Neural crest cell (in vitro differentiated cells): Measurements from ENCODE around the gene TGM5. TPM values are rescaled to one million over a fixed set of nuclear protein-coding genes. Genes with fewer than 3 reads are reported as not detected.
"Not testable (repeated sequence)": the region's sequence is repeated elsewhere in the genome, so short reads cannot be mapped to it uniquely, and the experiment has no call there.

Experiments used
- DNase-seq: peaks from one replicate; pipeline ENCODE4 v3.0.0; 2021; ENCODE audit warnings: low read depth, mixed read lengths, low spot score
- H3K27ac Mint-ChIP-seq: one replicate; pipeline ENCODE4 v1.8.0; 2021; ENCODE audit warnings: mild to moderate bottlenecking, mixed read lengths; ENCODE audit not compliant: unreplicated experiment
- H3K27me3 Mint-ChIP-seq: 2 replicates; pipeline ENCODE4 v1.8.0; 2021; ENCODE audit warnings: low read depth, mild to moderate bottlenecking, mixed read lengths
- H3K36me3 Mint-ChIP-seq: 2 replicates; pipeline ENCODE4 v1.8.0; 2021; ENCODE audit warnings: low read depth, mild to moderate bottlenecking, mixed read lengths
- H3K4me1 Mint-ChIP-seq: 2 replicates; pipeline ENCODE4 v1.8.0; 2021; ENCODE audit warnings: mixed read lengths
- H3K4me3 Mint-ChIP-seq: one replicate; pipeline ENCODE4 v1.8.0; 2021; ENCODE audit warnings: mild to moderate bottlenecking, mixed read lengths
- H3K9me3 Mint-ChIP-seq: 2 replicates; pipeline ENCODE4 v1.8.0; 2021; ENCODE audit warnings: mixed read lengths
- CTCF ChIP-seq: fragments of 200-600 bp; sonication (generic); conservative IDR thresholded peaks from 2 replicates; pipeline ENCODE4 v1.5.0; 2021; ENCODE audit warnings: antibody characterized with exemption, mild to moderate bottlenecking
- total RNA-seq: library from RNA; stranded (reverse); gene quantifications from 2 replicates; pipeline ENCODE4 v1.2.1, GENCODE V29; 2021

Gene TGM5
- total RNA-seq, 1 donor from 2014 or later, result not detected

GRCh38 chr15:43299411-43299810 lies 32.7 kb upstream of the TGM5 start:
- no peaks in the 10 kb centered on the region for H3K9me3 Mint-ChIP-seq
- TF ChIP-seq CTCF, result no peak
- H3K4me3 Mint-ChIP-seq, result no peak overlapping the region
- H3K36me3 Mint-ChIP-seq, result no peaks in the 10 kb centered on the region
- peaks cover 25% of the 10 kb centered on the region for H3K27me3 Mint-ChIP-seq
- DNase-seq, result no peak
- no peak overlapping the region for H3K27ac Mint-ChIP-seq
- H3K4me1 Mint-ChIP-seq, result peaks cover 15% of the 10 kb centered on the region

- Mint-ChIP-seq H3K9me3 (no peaks in the 10 kb centered on the region), H3K27me3 (peaks cover 51% of the 10 kb centered on the region), H3K36me3 (no peaks in the 10 kb centered on the region), H3K27ac (no peak overlapping the region), H3K4me1 (peaks cover 15% of the 10 kb centered on the region), H3K4me3 (no peak overlapping the region)
- no peak for DNase-seq
- TF ChIP-seq CTCF, result no peak
These were observed 27.5 kb upstream of the TGM5 start for GRCh38 chr15:43294091-43294706.

GRCh38 chr15:43293432-43293831 lies 26.7 kb upstream of the TGM5 start:
- DNase-seq, result no peak
- TF ChIP-seq CTCF, result no peak
- Mint-ChIP-seq H3K4me3 (no peak overlapping the region), H3K9me3 (no peaks in the 10 kb centered on the region), H3K27ac (no peak overlapping the region), H3K36me3 (no peaks in the 10 kb centered on the region), H3K27me3 (peaks cover 55% of the 10 kb centered on the region), H3K4me1 (peaks cover 15% of the 10 kb centered on the region)

- Mint-ChIP-seq H3K9me3 (no peaks in the 10 kb centered on the region), H3K27me3 (peaks cover 61% of the 10 kb centered on the region), H3K27ac (no peak overlapping the region), H3K4me3 (no peak overlapping the region), H3K4me1 (peaks cover 12% of the 10 kb centered on the region), H3K36me3 (no peaks in the 10 kb centered on the region)
- no peak for DNase-seq
- TF ChIP-seq CTCF, result no peak
These were observed 25.8 kb upstream of the TGM5 start for GRCh38 chr15:43292375-43293078.

- not testable (repeated sequence) for H3K4me1 Mint-ChIP-seq, DNase-seq, H3K4me3 Mint-ChIP-seq, H3K36me3 Mint-ChIP-seq, H3K27ac Mint-ChIP-seq, H3K9me3 Mint-ChIP-seq
- peaks cover 64% of the 10 kb centered on the region for H3K27me3 Mint-ChIP-seq
These were observed 22.9 kb upstream of the TGM5 start for GRCh38 chr15:43289656-43290055.

- Mint-ChIP-seq H3K27me3 (peaks cover 47% of the 10 kb centered on the region), H3K27ac (no peak overlapping the region), H3K36me3 (no peaks in the 10 kb centered on the region), H3K4me1 (peaks cover 5% of the 10 kb centered on the region), H3K9me3 (no peaks in the 10 kb centered on the region), H3K4me3 (no peak overlapping the region)
- DNase-seq, result no peak
- no peak for TF ChIP-seq CTCF
These were observed 20.5 kb upstream of the TGM5 start for GRCh38 chr15:43287254-43287653.
